ENCODE measurements around the gene TCIRG1.

DNA sequence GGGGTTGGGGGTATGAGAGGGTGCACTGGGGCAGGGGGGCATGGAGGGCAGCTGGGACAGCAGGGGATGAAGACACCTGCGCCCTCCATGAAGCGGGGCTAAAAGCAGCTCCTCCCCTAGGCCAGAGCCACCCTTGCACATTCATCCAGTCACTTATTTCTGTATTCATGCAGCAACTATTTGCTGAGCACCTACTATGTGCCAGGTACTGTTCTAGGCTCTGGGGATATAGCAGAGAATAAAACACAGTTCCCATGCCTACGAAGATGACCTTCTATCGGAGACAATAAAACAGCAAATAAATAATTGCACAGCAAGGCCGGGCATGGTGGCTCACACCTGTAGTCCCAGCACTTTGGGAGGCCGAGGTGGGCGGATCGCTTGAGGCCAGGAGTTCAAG lies 23.4 kb upstream of the TCIRG1 start:
- no peak for TF ChIP-seq POLR2A (IDR thresholded peaks at IDR 0.05)
- TF ChIP-seq, protein P1, sequence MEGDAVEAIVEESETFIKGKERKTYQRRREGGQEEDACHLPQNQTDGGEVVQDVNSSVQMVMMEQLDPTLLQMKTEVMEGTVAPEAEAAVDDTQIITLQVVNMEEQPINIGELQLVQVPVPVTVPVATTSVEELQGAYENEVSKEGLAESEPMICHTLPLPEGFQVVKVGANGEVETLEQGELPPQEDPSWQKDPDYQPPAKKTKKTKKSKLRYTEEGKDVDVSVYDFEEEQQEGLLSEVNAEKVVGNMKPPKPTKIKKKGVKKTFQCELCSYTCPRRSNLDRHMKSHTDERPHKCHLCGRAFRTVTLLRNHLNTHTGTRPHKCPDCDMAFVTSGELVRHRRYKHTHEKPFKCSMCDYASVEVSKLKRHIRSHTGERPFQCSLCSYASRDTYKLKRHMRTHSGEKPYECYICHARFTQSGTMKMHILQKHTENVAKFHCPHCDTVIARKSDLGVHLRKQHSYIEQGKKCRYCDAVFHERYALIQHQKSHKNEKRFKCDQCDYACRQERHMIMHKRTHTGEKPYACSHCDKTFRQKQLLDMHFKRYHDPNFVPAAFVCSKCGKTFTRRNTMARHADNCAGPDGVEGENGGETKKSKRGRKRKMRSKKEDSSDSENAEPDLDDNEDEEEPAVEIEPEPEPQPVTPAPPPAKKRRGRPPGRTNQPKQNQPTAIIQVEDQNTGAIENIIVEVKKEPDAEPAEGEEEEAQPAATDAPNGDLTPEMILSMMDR (IDR thresholded peaks at IDR 0.05), result no peak
- no peak for TF ChIP-seq EP300 (IDR thresholded peaks at IDR 0.05)
- TF ChIP-seq POLR2AphosphoS5 (IDR thresholded peaks at IDR 0.05), result no peak

All from suprapubic skin (tissue), 4 donors.